Measurements from ENCODE around the gene SRD5A1. TPM values are rescaled to one million over a fixed set of nuclear protein-coding genes. Genes with fewer than 3 reads are reported as not detected.
A peak's percentile ranks its signal among the peaks of the same experiment; 100 is the strongest.

SRD5A1 gene
- total RNA-seq, 1 experiment from 2014 or later, result 48.8 TPM

DNA sequence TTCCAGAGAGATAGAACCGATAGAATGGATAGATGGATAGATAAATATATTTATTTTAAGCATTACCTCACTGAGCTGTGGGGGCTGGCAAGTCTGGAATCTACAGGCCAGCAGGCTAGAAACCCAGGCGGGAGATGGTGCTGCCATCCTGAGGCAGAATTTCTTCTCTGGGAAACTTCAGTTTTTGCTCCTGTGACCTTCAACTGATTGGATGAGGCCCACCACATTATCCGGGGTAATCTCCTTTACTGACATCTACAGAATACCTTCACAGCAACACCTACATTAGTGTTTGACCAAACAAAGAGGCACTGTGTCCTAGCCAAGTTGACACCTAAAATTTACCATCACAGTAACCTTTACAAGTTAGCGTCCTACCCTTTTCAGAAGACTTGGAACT, 50.8 kb downstream of the SRD5A1 start:
- DNase-seq (ENCODE audit: low read depth), result no peak

DNA sequence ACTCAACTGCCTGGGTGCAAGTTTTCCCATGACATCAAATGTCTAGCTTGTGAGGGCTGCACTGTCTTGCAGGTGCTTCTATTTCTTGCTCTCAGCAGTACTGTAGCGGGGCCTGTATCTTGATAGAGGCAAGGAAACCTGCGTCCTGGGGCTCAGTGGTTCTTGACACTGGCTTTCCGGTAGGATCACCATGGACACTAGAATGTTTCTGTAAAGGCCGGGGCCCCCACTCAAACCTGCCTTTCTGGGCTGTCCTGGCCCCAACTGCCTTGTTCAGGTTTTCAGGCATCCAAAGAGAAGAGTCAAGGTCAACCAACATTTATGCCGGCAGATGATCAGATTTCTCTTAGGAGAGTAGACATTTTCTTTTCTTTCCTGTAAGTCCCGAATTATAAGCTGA, 53.3 kb downstream of the SRD5A1 start:
- no peak for DNase-seq (ENCODE audit: low read depth)

DNA sequence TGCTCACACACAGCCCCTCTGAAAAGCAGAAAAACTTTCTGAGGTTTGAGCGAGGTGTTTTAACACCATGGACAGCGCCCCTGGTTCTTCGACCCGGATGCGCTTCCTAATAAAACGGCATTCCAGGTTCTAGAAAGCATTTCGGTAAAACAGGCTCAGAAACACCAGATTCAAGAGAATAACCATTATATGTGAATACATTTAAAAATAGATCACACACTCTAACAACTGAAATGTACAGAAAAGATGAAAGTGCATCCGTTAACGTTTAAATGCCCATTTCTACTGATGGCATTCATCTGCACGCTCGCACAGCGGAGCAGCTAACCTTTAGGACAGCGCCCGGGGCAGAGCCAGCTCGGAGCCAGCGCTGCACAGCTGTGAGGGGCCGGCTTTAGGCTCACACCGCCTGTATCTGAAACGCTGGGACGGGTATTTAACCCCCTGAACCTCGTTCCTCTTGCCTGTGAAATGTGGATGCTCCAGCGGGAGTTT, 53.7 kb downstream of the SRD5A1 start:
- peak; percentile 48 for DNase-seq (ENCODE audit: low read depth)

DNA sequence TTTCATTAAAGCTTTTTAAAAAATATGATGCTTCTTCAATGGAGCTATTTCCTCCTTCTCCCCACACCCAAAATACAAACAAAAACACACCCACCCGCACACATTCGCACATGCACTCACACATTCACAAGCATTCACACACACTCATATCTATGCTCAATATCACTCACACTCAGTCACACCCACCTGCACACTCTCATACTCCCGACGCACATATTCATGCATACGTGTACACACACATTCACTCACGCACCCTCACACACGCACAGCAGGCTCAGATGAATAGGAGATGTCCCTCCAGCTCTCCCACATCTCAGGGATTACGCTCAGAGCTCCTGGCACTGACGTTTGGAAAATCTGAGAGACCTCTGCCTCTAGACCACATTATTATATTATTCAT, 54.3 kb downstream of the SRD5A1 start:
- no peak for DNase-seq (ENCODE audit: low read depth)

DNA sequence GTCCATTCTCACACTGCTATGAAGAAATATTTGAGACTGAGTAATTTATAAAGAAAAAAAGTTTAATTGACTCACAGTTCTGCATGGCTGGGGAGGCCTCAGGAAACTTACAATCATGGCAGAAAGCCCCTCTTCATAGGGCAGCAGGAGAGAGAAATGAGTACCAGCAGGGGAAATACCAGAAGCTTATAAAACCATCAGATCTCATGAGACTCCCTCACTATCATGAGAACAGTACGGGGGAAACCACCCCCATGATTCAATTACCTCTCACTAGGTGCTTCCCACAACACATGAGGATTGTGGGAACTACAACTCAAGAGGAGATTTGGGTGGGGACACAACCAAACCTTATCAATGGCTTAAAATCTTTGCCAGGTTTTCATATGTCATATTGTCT, 59.7 kb downstream of the SRD5A1 start:
- no peak for DNase-seq (ENCODE audit: low read depth)

DNA sequence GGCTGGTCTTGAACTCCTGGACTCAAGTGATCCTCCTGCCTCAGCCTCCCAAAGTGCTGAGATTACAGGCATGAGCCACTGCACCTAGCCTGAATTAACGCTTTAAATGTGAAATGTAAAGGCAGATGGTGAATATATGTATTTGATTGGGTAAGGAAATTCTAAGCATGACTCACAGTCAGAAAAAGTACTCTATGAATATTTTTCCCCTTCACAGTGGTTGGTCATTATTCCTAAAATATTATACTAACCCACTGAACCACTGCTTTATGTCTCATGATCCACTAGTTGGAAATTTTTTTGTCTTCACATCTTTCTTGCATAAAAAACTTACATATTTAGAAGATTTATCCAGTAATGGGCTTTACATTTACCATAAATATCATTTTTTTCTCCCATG, 65.5 kb downstream of the SRD5A1 start:
- DNase-seq (ENCODE audit: low read depth), result no peak

DNA sequence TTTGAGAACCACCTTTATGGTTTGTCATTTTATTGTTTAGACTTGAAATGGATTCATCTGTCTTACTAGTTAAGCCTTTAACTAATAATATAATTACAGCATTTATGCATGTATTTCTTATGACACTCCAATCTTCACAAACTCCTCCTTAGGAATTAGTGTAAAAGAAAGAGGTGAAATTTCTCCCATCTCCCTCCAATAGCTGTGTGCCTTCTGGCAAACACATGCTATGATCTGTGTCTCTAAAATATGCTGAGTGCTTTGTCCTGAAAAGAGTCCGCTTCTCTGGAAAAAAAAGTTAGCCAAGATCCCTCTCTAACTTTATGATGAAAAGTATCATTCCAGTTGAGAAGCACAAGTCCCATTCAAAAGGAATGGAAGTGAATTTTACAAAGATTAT, 66.1 kb downstream of the SRD5A1 start:
- no peak for DNase-seq (ENCODE audit: low read depth)

DNA sequence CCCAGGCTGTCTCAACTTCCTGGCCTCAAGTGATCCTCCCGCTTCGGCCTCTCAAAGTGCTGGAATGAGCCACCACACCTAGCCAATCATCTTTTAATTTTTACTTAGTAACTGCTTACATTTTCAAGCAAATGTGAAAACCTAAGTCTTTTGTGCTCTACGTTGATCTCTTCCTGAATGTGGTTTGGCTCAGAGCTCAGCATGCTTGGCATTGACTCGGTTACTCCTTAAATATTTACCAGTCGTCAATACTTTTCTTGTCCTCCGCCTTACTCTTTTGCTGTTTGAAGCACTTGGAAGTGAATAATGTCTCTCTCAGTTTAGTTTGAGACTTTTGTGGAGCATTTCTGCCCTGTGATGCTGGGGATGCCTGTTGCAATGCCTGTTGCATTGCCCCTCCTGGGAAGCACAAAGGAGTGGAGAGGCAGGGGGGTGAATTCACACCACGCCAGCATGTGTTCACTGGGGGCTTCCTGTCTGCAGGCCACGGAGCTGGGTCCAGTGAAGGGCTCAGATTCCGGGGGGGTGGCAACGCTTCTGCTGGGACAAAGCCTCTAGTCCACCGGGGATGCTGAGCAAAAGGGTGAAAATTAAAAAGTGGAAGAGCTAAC, 66.9 kb downstream of the SRD5A1 start:
- DNase-seq (ENCODE audit: low read depth), result no peak

DNA sequence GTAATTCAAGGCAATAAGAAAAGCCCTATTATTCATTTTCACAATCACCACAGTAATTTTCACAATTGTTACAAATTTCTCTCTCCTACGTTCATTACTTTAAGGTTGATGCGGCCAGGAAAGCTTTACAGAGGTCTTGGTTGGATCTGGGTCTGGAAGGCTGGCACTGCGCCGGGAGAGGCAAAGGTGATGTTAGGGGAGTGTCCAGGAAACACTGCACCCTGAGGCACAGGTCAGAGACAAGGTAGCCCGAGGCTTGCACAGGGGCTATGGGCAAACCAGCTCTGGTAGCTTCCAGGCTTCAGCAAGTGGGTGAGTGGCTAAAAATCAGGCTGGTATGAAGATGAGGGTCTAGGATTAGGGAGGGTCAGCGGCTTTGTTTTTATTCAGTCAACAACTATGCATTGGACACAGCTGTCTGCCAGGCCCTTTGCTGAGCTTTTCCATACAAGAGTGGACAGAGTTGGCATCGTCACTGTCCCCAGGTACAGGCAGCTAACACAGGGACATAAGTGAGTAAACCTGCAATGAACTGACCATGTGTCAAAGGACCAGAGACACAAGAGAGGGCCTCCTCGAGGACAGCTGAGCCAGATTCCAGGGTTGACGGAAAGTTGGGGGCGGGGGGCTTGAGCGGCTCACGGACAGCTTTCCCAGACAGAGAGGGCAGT, 67.6 kb downstream of the SRD5A1 start:
- no peak for DNase-seq (ENCODE audit: low read depth)

DNA sequence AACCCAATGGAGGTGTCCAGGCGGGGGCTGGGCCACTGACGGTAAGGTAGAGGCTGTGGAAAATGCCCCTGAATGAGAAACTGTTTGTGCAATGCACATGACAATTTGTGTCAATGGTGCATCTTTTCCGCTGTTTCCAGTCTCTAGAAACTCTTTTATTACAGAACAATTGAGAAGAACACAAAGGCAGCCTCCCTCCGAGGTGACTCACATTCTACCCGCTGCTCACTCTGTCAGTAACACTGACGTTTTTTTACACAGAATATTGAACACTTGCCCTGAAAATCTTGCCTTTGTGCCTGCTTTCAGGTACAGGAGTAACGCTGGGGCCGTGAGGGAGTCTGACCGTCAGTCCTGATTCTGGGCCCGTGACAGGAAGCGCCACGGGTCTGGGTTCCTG, 68.3 kb downstream of the SRD5A1 start:
- DNase-seq (ENCODE audit: low read depth), result peak; percentile 26

DNA sequence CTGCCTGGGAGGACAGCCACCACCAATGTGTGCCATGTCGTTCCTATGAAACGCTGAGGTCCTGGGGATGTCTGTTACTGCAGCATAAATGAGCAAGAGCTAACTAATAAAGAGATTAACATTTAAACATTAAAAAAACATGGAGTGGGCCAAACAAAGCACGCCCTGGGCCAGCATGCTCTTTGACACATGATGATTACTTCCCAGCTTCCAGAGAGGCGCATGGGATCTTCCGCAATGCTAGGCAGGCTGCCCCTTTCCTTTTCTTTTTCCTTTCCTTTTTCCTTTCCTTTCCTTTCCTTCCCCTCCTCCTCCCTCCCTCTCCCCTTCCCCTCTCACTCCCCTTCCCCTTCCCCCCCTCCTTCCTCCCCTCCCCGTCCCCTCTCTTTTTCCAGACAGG, 69.4 kb downstream of the SRD5A1 start:
- DNase-seq (ENCODE audit: low read depth), result no peak

DNA sequence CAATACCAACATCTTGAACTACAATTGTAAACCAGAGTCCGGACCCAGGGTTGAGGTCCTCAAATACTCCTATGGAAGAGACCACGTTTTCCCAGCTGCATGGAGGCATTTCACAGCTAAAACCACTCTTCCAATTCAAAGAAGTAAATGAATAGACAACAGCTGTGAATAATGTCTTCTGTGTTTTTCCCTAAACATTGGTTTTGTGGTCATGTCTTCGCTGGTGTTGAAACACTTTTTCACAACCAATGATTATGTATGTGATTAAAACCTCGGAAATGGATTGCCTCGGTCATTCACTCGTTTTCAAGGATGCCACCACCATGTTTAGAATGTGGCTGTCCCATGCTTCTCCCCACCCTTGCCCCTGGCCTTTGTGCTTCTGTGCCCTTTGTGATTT, 70.6 kb downstream of the SRD5A1 start:
- peak; percentile 66 for DNase-seq (ENCODE audit: low read depth)

DNA sequence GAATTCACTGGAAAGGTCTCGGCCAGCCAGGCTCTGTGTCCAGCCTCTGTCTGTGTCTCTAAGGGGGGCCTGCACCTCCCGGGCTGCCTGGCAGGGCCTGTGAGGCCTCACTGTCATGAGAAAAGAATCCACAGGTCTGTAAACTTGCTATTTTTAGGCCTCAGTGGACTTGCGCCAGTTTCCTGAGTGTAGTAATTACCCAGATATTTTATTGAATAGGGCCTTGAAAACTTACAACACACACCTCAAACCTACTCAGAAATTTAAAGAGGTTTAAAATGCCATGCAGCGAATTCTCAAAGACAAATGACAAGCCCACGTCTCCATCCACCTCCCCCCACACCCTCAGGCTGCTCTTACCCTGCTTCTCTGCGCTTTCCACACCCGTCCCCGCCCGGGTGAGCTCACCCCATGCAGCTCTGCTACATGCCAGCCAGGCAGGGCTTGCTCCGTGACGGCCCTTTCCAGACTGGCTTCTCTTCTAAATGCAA, 71.2 kb downstream of the SRD5A1 start:
- peak; percentile 98 for DNase-seq (ENCODE audit: low read depth)

DNA sequence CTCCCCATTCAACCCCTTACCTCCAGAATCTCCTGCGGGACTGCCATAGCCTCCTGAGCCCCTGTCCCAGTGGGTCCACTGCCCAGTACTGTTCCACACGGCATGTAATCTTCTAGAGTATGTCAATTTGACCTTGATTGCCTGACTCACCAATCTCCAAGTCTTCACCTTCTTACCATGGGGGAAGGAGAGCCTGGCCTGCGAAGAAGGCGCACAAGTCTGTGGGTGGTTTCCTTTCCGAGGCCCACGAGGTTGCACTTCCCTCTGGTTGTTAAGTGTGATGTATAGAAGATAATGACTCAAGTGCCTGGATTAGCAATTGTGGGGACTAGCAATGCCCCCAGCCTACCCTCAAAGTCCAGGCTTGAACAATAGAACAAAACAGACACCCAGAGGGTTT, 71.8 kb downstream of the SRD5A1 start:
- DNase-seq (ENCODE audit: low read depth), result peak; percentile 62

DNA sequence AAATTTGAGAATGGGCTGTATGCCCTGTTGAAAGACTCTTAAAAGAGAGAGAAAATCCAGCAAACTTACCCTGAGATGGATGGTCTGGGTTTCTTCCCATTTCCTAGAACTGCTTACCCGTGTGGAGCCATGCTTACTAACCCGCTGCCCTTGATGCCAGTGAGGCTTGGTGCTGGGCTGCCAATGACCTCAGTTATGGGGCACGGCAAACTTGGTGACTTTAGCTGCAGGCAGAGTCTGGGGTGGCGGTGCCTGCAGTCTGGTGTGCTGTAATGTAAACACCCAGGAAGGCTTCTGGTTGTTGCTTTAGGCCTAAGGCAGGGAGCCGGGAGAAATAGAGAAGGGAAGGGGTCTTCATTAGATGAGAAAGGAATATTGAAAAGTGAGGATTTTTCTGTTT, 72.7 kb downstream of the SRD5A1 start:
- DNase-seq (ENCODE audit: low read depth), result peak; percentile 74

DNA sequence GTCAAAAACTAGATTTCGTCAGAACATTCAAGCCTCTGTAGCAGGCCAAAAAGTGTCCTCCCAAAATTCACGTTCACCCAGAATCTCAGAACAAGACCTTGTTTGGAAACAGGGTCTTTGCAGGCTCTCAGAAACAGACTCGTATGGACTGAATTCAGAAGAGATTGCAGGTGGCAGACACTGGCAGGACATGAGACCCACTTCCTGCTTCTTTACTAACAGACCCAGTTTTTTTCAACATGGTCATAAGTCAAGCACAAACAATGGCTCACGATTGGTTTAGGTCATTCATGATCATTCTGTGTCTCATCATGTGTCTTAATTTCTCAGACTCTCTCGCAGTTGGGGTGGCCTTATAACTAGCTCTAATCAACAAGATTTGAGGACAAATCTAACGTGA, 74.6 kb downstream of the SRD5A1 start:
- DNase-seq (ENCODE audit: low read depth), result no peak

DNA sequence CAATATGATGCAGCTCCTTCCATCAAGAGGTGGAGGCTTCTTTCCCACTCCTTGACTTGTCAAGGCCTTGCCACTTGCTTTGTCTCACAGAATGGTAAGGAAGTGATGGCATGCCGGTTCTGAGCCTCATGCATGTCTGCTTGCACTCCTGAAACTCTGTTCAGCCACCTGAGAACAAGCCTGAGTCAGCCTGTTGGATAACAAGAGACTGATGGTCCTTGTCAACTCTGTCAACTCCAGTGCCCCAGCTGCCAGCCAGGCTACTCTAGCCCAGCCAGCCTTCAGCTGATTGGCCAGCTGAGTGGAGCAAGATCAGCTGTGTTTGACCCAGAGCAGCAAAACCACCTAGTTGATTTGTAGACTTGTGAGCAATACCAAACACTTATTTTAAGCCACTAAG, 75.6 kb downstream of the SRD5A1 start:
- DNase-seq (ENCODE audit: low read depth), result no peak

DNA sequence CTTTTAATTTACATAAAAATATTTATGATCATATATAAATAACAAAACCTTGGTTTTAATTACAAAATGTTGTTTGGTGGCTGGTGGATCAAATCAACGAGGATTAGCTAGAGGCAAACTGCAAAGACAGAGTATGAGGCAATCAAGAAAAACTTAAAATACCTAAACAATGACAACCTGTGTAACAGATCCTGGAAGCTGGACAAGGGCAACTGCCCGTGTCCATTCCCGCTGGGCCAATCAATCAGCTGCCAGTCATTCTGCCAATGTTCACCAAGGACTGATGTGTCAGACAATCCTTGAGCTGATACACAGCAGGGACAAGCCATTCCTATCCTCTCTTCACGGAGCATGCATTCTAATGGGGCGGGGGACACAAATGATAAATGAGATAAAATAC, 76.8 kb downstream of the SRD5A1 start:
- DNase-seq (ENCODE audit: low read depth), result peak; percentile 44

DNA sequence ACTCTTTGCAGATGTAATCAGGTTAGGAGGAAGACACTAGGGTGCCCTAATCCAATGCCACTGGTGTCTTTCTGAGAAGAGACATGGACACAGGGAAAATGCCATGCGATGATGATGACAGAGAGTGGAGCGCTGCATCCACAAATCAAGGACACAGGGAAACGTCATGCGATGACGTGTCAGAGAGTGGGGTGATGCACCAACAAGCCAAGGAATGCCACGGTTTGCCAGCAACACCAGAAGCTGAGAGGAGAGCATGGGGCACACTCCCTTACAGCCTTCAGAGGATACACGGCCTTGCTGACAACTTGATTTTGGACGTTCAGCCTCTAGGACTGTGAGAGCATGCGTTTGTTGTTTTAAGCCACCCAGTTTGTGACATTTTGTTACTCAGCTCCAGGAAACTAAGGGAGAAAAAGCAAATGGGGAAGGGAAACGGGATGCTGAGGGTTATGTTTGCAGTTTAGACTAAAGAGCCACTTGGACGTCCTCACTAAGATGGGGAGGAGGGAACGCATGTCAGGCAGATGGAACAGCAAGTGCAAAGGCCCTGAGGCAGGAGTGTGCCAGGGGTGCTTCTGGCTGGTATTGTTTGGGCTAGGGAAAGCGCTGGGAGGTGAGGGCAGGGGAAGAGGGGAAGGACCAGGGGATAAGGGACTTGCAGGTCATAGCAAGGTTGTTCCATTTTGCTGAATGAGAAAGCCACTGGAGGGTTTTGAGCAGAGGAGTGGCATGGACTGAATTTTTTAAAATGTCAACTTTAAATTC, 77.5 kb downstream of the SRD5A1 start:
- DNase-seq (ENCODE audit: low read depth), result no peak

DNA sequence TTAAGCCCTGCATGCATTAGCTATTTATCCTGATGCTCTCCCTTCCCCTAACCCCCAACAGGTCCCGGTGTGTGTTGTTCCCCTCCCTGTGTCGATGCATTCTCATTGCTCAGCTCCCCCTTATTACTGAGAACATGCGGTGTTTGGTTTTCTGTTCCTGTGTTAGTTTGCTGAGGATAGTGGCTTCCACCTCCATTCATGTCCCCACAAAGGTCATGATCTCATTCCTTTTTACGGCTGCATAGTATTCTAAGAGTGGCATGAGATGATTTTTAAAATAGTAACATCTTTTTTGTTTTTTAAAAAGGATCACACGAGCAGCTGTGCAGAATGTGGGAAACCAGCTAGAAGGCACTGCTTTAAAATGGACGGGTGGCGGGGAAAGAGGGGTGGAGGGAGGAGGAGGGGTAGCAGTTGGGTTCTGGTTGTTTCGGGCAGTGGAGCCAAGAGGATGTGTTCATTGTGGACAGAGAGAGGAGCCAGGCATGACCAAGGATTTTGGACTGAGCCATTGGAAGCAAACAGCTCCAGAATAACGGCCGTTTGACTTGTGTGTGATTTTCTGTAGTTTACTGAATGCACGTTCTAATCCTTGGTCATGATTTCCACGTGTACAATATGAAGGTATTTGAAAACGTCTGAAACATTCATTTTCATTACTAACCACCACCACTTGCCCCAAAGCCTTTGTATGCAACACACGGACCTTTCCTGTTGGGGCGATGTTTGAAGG, 78.3 kb downstream of the SRD5A1 start:
- DNase-seq (ENCODE audit: low read depth), result no peak

DNA sequence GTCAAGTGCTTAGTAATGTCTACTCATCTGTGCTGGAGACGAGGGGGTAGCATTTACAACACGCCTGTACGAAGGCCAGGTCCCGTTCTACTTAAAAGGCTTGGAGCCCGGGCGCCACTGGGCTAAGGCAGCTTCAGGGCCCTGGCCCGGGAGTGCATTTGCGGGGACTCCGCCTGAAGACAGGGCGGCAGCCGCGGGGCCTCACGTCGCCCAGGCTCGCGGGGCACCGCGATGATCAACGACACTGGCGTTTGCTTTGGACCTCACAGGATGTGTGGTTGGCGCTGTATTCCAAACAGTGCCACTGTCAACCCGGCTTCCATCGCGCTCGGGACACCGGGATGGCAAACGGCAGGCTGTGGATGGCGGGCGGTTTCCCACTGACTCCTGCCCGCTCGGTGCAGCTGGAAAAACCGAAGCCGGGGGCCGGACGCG, 78.9 kb downstream of the SRD5A1 start:
- DNase-seq (ENCODE audit: low read depth), result peak; percentile 84

All from M059J (cell line).